H1 (cell line): ENCODE results near the gene KCTD20. TPM values are rescaled to one million over a fixed set of nuclear protein-coding genes. Genes with fewer than 3 reads are reported as not detected.

Source experiments
- CTCF ChIA-PET: fragments of 300-600 bp; sonication (Branson Sonifier 250); formaldehyde crosslinking; loops from one replicate; lab custom pipeline; 2021; ENCODE audit not compliant: partially characterized antibody; lab: Charles Lee
- POLR2A ChIA-PET: fragments of 300-600 bp; sonication (Branson Sonifier 250); formaldehyde crosslinking; loops from one replicate; lab custom pipeline; 2021; ENCODE audit warnings: inconsistent platforms; ENCODE audit not compliant: partially characterized antibody; lab: Charles Lee
- DNase-seq, 2 experiments: peaks; one replicate each; pipeline versions ENCODE4 v3.0.0 to v3.0.0-alpha.2; 2010 to 2022; ENCODE audit warnings: low spot score in 2 of 2, low read depth in 1 of 2, mixed read lengths in 1 of 2
- FAIRE-seq: peaks from 2 replicates; lab custom pipeline; 2011; peaks lifted over from hg19 to GRCh38; lab: Jason Lieb, UNC
- H2AFZ ChIP-seq: 2 replicates; pipeline ENCODE4 v1.8.1; 2012; ENCODE audit warnings: low read length, inconsistent platforms
- H2AK5ac ChIP-seq: 2 replicates; pipeline ENCODE4 v1.6.1; 2013; ENCODE audit warnings: low read depth, low read length
- H2BK120ac ChIP-seq: replicated peaks from 2 replicates; pipeline ENCODE3; 2013; ENCODE audit warnings: low read depth, low read length, inconsistent platforms
- H2BK12ac ChIP-seq: 2 replicates; pipeline ENCODE4 v1.6.1; 2013; ENCODE audit warnings: low read depth, low read length
- H2BK15ac ChIP-seq: 2 replicates; pipeline ENCODE4 v1.6.1; 2013; ENCODE audit warnings: low read length
- H2BK20ac ChIP-seq: 2 replicates; pipeline ENCODE4 v1.6.1; 2013; ENCODE audit warnings: low read length
- H2BK5ac ChIP-seq: 2 replicates; pipeline ENCODE4 v1.6.1; 2013; ENCODE audit warnings: low read depth, low read length
- H3K14ac ChIP-seq: 2 replicates; pipeline ENCODE4 v1.6.1; 2013; ENCODE audit warnings: inconsistent platforms; ENCODE audit not compliant: insufficient read length
- H3K18ac ChIP-seq: 2 replicates; pipeline ENCODE4 v1.6.1; 2013; ENCODE audit warnings: low read length; ENCODE audit errors: extremely low read depth
- H3K23ac ChIP-seq: 2 replicates; pipeline ENCODE4 v1.6.1; 2013; ENCODE audit warnings: inconsistent platforms; ENCODE audit not compliant: insufficient read length
- H3K23me2 ChIP-seq: 2 replicates; pipeline ENCODE4 v1.6.1; 2013; ENCODE audit warnings: low read depth, low read length
- H3K27ac ChIP-seq: 2 replicates; pipeline ENCODE4 v1.6.1; 2011; ENCODE audit warnings: low read depth, low read length, inconsistent platforms
- H3K27me3 ChIP-seq, 4 experiments: replicated peaks in 1 of 4; 1 replicate in 1 of 4; 2 replicates in 3 of 4; pipeline versions ENCODE4 v1.6.1 to v1.8.1; 2011 to 2013; ENCODE audit warnings: low read length in 3 of 4, mild to moderate bottlenecking in 3 of 4, inconsistent platforms in 2 of 4, mixed read lengths in 2 of 4, moderate library complexity in 1 of 4; ENCODE audit not compliant: control insufficient read depth in 3 of 4, insufficient read depth in 3 of 4; ENCODE audit errors: extremely low read depth in 1 of 4
- H3K36me3 ChIP-seq, 4 experiments: 2 replicates each; pipeline versions ENCODE4 v1.6.1 to v1.8.1; 2011 to 2013; ENCODE audit warnings: mild to moderate bottlenecking in 4 of 4, low read length in 3 of 4, moderate library complexity in 2 of 4, control low read depth in 1 of 4, inconsistent platforms in 1 of 4; ENCODE audit not compliant: insufficient read depth in 4 of 4, control insufficient read depth in 2 of 4
- H3K4ac ChIP-seq: replicated peaks from 2 replicates; pipeline ENCODE3; 2013; ENCODE audit warnings: low read length, low read depth, mixed read lengths, inconsistent platforms; ENCODE audit not compliant: insufficient read length
- H3K4me1 ChIP-seq, 4 experiments: replicated peaks in 1 of 4; 1 replicate in 1 of 4; 2 replicates in 3 of 4; pipeline versions ENCODE4 v1.6.1 to v1.8.1; 2011 to 2013; ENCODE audit warnings: low read length in 3 of 4, inconsistent platforms in 2 of 4, mixed read lengths in 1 of 4; ENCODE audit not compliant: insufficient read depth in 4 of 4, control insufficient read depth in 3 of 4
- H3K4me2 ChIP-seq, 2 experiments: 2 replicates each; pipeline versions ENCODE4 v1.6.1 to v1.8.1; 2011 to 2013; ENCODE audit warnings: low read depth in 2 of 2, low read length in 2 of 2, control low read depth in 1 of 2, inconsistent platforms in 1 of 2, mild to moderate bottlenecking in 1 of 2; ENCODE audit not compliant: insufficient read depth in 1 of 2
- H3K4me3 ChIP-seq, 4 experiments: fragments of 200-600, 300-600 bp in 1 of 4; sonication (generic), shearing (Covaris generic), sonication (Bioruptor Twin) in 1 of 4; 2 replicates each; pipeline versions ENCODE4 v1.5.1 to v1.8.1; 2011 to 2016; ENCODE audit warnings: low read length in 4 of 4, low read depth in 3 of 4, control low read depth in 2 of 4, inconsistent platforms in 2 of 4, mild to moderate bottlenecking in 2 of 4, mixed read lengths in 1 of 4, moderate library complexity in 1 of 4; ENCODE audit not compliant: insufficient read depth in 2 of 4; ENCODE audit errors: extremely low read depth in 1 of 4
- H3K56ac ChIP-seq: replicated peaks from 2 replicates; pipeline ENCODE3; 2013; ENCODE audit warnings: low read depth, mild to moderate bottlenecking, mixed read lengths, low read length, inconsistent platforms; ENCODE audit not compliant: insufficient read length
- H3K79me1 ChIP-seq: 2 replicates; pipeline ENCODE4 v1.6.1; 2013; ENCODE audit warnings: low read depth, low read length, control low read depth
- H3K79me2 ChIP-seq, 2 experiments: 2 replicates each; pipeline versions ENCODE4 v1.6.1 to v1.8.1; 2012 to 2013; ENCODE audit warnings: low read length in 2 of 2, mild to moderate bottlenecking in 2 of 2, inconsistent platforms in 1 of 2; ENCODE audit not compliant: insufficient read depth in 2 of 2, control insufficient read depth in 1 of 2
- H3K9ac ChIP-seq, 4 experiments: replicated peaks in 1 of 4; 1 replicate in 1 of 4; 2 replicates in 3 of 4; pipeline versions ENCODE4 v1.6.1 to v1.8.1; 2011 to 2013; ENCODE audit warnings: low read depth in 3 of 4, low read length in 3 of 4, control low read depth in 2 of 4, mild to moderate bottlenecking in 2 of 4, moderate library complexity in 2 of 4, inconsistent platforms in 1 of 4; ENCODE audit errors: extremely low read depth in 1 of 4
- H3K9me3 ChIP-seq, 2 experiments: 2 replicates each; pipeline versions ENCODE4 v1.6.1 to v1.8.1; 2012 to 2013; ENCODE audit warnings: mild to moderate bottlenecking in 2 of 2, moderate library complexity in 2 of 2, control low read depth in 1 of 2, inconsistent platforms in 1 of 2, low read depth in 1 of 2, low read length in 1 of 2, mixed read lengths in 1 of 2; ENCODE audit not compliant: insufficient read depth in 2 of 2
- H4K20me1 ChIP-seq, 2 experiments: replicated peaks in 1 of 2; 2 replicates each; pipeline versions ENCODE3 to v1.8.1; 2011 to 2013; ENCODE audit warnings: inconsistent platforms in 2 of 2, low read length in 2 of 2, mild to moderate bottlenecking in 1 of 2; ENCODE audit not compliant: insufficient read depth in 2 of 2, control insufficient read depth in 1 of 2
- H4K5ac ChIP-seq: 2 replicates; pipeline ENCODE4 v1.6.1; 2013; ENCODE audit warnings: low read length, low read depth, mixed read lengths, inconsistent platforms; ENCODE audit not compliant: insufficient read length
- H4K8ac ChIP-seq: 2 replicates; pipeline ENCODE4 v1.8.0; 2013; ENCODE audit warnings: mild to moderate bottlenecking, moderate library complexity, low read length, inconsistent platforms; ENCODE audit not compliant: insufficient read depth; ENCODE audit errors: extremely low read depth
- H4K91ac ChIP-seq: replicated peaks from 2 replicates; pipeline ENCODE3; 2013; ENCODE audit warnings: low read length, mixed read lengths, inconsistent platforms; ENCODE audit not compliant: insufficient read length
- ASH2L ChIP-seq: fragments of 200-600, 300-600 bp; sonication (generic); IDR thresholded peaks from one replicate; pipeline ENCODE4 v1.7.1; 2017; ENCODE audit warnings: low read length
- BACH1 ChIP-seq: IDR thresholded peaks from 2 replicates; pipeline ENCODE4 v1.6.1; 2012; ENCODE audit warnings: low read length, improper control_type of control experiment
- BRCA1 ChIP-seq: IDR thresholded peaks from 2 replicates; pipeline ENCODE4 v1.6.1; 2012; ENCODE audit warnings: low read depth, low read length, improper control_type of control experiment
- CEBPB ChIP-seq: IDR thresholded peaks from 2 replicates; pipeline ENCODE4 v1.6.1; 2012; ENCODE audit warnings: low read depth, low read length
- CTBP2 ChIP-seq: IDR thresholded peaks from 2 replicates; pipeline ENCODE4 v1.7.0; 2011; ENCODE audit warnings: borderline replicate concordance, mild to moderate bottlenecking, moderate library complexity, mixed read lengths, low read length; ENCODE audit not compliant: insufficient read depth, insufficient read length
- EP300 ChIP-seq, 2 experiments: IDR thresholded peaks; 1 replicate in 1 of 2; 2 replicates in 1 of 2; pipeline ENCODE4 v1.6.1; 2011 to 2012; ENCODE audit warnings: low read depth in 2 of 2, low read length in 2 of 2, mild to moderate bottlenecking in 2 of 2, borderline replicate concordance in 1 of 2, inconsistent platforms in 1 of 2, moderate library complexity in 1 of 2
- GABPA ChIP-seq: IDR thresholded peaks from 2 replicates; pipeline ENCODE4 v1.6.1; 2011; ENCODE audit warnings: mild to moderate bottlenecking, low read length, moderate library complexity, borderline replicate concordance; ENCODE audit not compliant: insufficient read depth
- KDM1A ChIP-seq: fragments of 200-600, 300-600 bp; sonication (generic); IDR thresholded peaks from 2 replicates; pipeline ENCODE4 v1.7.1; 2016; ENCODE audit warnings: mild to moderate bottlenecking, low read length, borderline replicate concordance
- NRF1 ChIP-seq: IDR thresholded peaks from 2 replicates; pipeline ENCODE4 v1.6.1; 2011; ENCODE audit warnings: mild to moderate bottlenecking, low read depth, low read length, improper control_type of control experiment
- POLR2AphosphoS5 ChIP-seq: IDR thresholded peaks from 2 replicates; pipeline ENCODE4 v1.6.1; 2011; ENCODE audit warnings: low read depth, low read length
- YY1 ChIP-seq: IDR thresholded peaks from 2 replicates; pipeline ENCODE4 v1.6.1; 2011; ENCODE audit warnings: low read depth, mild to moderate bottlenecking, low read length
- WGBS, 2 experiments: shearing (Covaris generic) in 1 of 2; methylation state at CpG; one replicate each; pipeline versions ENCODE4 v1.1.6 to v1.1.7; 2013 to 2015; ENCODE audit warnings: low lambda C conversion rate in 2 of 2, mixed read lengths in 2 of 2, inconsistent platforms in 1 of 2, low coverage in 1 of 2, missing lambda C conversion rate in 1 of 2; ENCODE audit not compliant: insufficient replicate concordance in 2 of 2, insufficient coverage in 1 of 2, insufficient read length in 1 of 2; ENCODE audit errors: extremely low coverage in 1 of 2, missing lambda C conversion rate in 1 of 2; 5-methylcytosine and 5-hydroxymethylcytosine counted together
- polyA plus RNA-seq, 7 experiments: library from polyadenylated mRNA; depleted of rRNA in 3 of 7; stranded (reverse) in 5 of 7; unstranded in 2 of 7; fragments of >200 nt in 5 of 7; fragments of 200-250 nt in 2 of 7; gene quantifications; 1 replicate in 5 of 7; 2 replicates in 1 of 7; 4 replicates in 1 of 7; pipeline versions ENCODE4 v1.2.1 to v1.2.3, GENCODE V29; 2011 to 2013; ENCODE audit warnings: missing spikeins in 2 of 7, mixed read lengths in 2 of 7
- total RNA-seq: library from RNA; stranded (reverse); fragmentation: NEBNext Ultra II Directional; extraction: Animal tissue kit (Norgen Biotek cat#: 25700); gene quantifications from 2 replicates; pipeline ENCODE4 v1.2.1, GENCODE V29; 2021

The KCTD20 gene
- total and polyA plus RNA-seq, 2 of the 8 experiments (the other 6 are each of a cell fraction or from before 2014, with no cell fraction given): 10.1 to 26.2 TPM

- Histone ChIP-seq H2BK5ac (no peak overlapping the region), H3K18ac (no peak overlapping the region), H2AK5ac (no peak overlapping the region), H2BK12ac (no peak overlapping the region), H4K20me1 (no peaks in the 10 kb centered on the region), H3K79me1 (no peaks in the 10 kb centered on the region), H3K27ac (no peak overlapping the region), H4K8ac (no peak overlapping the region), H3K23me2 (no peaks in the 10 kb centered on the region), H3K36me3 (no peaks in the 10 kb centered on the region), H2BK15ac (no peak overlapping the region), H4K91ac (no peak overlapping the region), H3K4ac (no peak overlapping the region), H3K4me2 (no peak overlapping the region), H3K9ac (no peak overlapping the region), H3K9me3 (no peaks in the 10 kb centered on the region), H2AFZ (no peak overlapping the region), H3K27me3 (no peaks in the 10 kb centered on the region), H3K79me2 (peaks cover 0 to 71% of the 10 kb centered on the region in 2 experiments; a peak in 3 of 4 replicates), H3K14ac (no peak overlapping the region), H4K5ac (no peak overlapping the region), H3K56ac (no peak overlapping the region), H3K4me1 (peaks cover 0 to 5% (median 0%) of the 10 kb centered on the region in 4 experiments; a peak in 1 of 7 replicates), H3K4me3 (no peak overlapping the region), H2BK20ac (no peak overlapping the region), H3K23ac (no peak overlapping the region), H2BK120ac (no peak overlapping the region)
- DNase-seq (no peak), FAIRE-seq (no peak)
- ChIA-PET CTCF (no interaction called here), POLR2A (no interaction called here)
- TF ChIP-seq EP300 (IDR thresholded peaks at IDR 0.05; ENCODE audit: borderline replicate concordance in 1 of 2, low read depth in 2 of 2, low read length in 2 of 2) (no peak), GABPA (no peak), NRF1 (no peak), CEBPB (no peak), KDM1A (no peak), POLR2AphosphoS5 (no peak), BRCA1 (no peak), BACH1 (no peak), ASH2L (no peak), YY1 (no peak), CTBP2 (no peak)
- WGBS, 2 experiments: 89% methylated on average over 3 of the region's 3 CpGs; no CpG with 5 or more reads in 1 of the 2 experiments
Measured at GRCh38 chr6:36461646-36462045, 18.8 kb downstream of the KCTD20 start.
